HG02870 (cell line): ENCODE measurements around the gene DOCK11.
A peak's percentile ranks its signal among the peaks of the same experiment; 100 is the strongest.

Experiments
- ATAC-seq: cut with Tn5 transposase; IDR thresholded peaks from one replicate; pipeline ENCODE4 v1.9.1; 2021; ENCODE audit warnings: mild to moderate bottlenecking, moderate library complexity; ENCODE audit not compliant: unreplicated experiment

The DOCK11 gene

DNA sequence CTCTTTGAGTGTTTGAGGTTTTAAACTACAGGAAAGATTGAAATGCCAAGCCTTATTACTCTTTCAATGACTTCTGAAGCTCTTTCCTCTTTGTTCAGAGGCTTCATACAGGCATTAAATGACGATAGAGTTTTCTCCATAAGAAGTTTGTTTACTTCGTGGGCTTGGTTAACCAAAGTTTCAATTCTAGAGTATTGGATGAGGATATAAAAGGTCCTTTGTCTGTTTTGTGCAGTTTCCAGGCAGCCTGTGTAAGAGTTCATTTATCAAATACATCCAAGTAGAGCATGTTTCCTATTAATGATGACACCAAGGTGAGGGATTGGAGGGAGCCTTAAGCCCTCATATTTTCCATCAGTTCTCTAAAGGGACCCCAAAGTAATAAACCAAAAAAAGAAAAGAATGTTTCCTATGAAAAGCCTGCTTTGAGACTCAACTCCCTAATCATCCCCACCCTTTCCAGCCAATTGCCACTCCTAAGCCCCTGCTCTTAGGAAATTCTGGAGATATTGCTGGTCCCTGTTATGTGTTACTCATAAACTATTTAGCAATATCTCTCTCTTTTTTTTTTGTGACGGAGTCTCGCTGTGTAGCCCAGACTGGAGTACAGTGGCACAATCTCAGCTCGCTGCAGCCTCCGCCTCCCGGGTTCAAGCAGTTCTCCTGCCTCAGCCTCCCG lies 125.6 kb downstream of the DOCK11 start:
- no peak for ATAC-seq

DNA sequence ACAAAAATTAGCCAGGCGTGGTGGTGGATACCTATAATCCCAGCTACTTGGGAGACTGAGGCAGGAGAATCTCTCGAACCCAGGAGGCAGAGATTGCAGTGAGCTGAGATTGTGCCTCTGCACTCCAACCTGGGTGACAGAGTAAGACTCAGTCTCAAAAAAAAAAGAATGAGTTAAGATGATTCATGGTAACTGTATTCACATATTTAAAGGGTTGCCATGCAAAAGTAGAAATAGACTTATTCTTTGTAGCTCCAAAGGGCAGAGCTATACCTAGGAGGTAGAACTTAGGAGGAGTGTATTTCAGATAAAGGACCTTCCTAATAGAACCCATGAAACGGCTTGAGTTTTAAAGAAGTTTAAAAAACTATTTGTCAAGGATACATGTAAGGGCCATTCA lies 127.4 kb downstream of the DOCK11 start:
- ATAC-seq, result no peak

DNA sequence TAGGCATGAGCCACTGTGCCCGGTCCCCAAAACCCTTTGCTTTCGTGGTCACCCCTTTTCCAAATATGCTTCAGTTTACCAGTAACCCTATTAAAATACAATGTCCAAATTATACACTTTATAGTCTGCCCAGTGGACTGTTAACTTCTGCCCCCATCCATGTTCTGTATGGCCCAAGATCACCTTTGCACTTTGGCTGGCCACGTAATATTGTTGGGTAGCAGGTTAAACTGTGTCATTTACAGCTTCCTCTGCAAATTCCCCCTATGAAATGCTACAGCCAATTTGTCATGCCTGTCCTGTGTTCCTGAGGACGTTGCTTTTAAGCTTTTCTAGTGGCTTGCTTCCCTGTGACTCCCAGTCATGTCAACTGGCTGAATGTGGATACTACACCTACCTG lies 130.7 kb downstream of the DOCK11 start:
- no peak for ATAC-seq

DNA sequence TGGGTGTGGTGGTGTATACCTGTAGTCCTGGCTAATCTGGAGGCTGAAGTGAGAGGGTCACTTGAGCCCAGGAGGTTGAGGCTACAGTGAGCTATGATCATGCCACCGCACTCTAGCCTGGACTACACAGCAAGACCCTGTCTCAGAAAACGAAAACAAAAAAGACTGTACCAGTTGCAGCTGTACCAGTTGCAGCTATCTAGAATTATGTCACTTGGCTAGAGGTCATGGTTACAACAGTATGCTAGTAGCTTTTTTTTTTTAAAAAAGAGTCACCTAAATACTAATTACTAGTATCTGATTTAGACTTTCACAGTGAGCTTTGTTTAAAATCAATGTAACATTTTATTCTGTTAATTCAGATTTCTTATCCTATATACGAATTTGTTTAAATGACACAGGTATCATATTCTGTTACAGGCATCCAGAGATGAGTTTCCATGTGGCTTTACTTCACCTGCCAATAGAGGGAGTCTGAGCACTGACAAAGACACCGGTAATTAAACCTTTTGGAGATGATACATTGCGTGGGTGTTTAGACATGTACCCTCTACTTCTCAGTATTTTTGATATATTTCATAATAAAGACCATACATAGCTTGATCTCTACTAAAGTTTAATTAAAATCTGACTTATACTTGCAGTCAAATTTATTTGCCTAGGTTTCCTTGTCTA lies 131.6 kb downstream of the DOCK11 start:
- ATAC-seq, result no peak

DNA sequence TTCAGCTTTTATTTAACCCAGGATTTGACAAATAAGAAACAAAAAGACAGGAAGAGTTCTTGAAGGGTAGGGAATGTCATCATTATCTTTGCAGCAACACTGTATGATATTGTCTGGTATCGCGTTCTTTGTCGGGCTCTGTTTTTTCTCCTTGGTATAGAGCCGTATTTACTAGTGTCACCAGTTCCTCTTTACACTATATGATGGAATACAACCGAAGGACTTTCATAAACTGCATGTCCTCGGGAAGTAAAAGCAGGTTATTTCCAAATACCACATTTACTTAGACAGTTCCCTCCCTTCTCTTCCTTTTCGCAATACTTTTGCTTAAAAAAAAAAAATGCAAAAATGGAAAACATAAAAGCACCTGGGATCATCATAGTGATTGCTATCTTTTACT lies 135.2 kb downstream of the DOCK11 start:
- ATAC-seq, result no peak

DNA sequence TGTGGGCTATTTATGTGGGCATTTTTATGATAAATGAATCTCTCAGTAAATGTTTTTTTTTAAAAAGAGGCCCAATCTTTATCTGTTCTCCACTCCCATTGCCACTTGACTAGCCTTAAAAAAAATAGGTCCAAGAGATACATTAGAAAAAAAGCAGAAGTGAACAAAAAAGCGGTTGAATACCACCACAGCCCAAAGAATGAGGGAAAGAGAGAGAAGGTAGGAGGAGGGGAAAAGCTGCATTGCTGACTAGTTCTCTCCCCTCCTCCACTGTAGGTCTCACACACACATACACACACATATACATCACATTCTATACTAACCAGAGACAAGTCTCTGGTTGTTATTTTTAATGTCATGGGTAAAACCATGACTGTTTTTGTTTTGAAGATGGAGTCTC lies 136.0 kb downstream of the DOCK11 start:
- ATAC-seq, result peak; percentile 56

DNA sequence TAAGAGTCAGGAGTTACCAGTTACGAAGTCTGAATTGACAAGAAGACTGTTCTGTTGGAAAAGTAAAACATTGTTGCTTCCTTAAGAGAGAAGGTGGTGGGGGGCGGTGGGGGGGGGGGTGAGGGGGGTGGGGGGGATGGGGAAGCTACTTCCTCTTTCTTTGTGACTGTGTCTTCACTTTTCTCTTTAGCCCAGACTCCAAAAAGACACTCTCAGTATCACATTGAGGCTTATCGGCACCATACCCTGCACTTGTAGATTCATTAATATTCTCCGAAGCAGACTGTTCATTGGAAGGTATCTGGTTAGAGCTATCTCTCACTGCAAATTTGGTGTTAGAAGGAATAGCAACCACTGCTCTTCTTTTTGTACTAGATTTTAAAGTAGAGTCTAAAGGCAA lies 137.2 kb downstream of the DOCK11 start:
- ATAC-seq, result no peak

DNA sequence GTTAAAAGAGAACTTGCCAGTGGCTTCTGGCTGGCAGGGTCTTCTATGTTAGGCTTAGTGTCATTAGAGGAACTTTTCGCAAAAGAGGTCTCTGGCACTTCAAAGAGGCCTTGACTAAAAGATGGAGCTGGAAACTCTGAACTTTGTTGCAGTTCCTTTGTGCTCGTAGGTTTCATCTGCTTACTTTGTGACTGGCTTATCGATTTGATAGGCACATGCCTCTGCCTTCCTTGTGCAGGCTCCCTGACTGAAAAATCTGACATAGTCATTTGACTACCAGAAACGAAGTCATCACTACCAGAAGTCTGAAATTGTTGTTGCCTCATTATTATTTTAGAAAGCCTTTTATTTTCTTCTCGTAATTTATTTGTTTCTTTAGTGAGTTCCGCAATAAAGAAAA lies 137.9 kb downstream of the DOCK11 start:
- ATAC-seq, result no peak

DNA sequence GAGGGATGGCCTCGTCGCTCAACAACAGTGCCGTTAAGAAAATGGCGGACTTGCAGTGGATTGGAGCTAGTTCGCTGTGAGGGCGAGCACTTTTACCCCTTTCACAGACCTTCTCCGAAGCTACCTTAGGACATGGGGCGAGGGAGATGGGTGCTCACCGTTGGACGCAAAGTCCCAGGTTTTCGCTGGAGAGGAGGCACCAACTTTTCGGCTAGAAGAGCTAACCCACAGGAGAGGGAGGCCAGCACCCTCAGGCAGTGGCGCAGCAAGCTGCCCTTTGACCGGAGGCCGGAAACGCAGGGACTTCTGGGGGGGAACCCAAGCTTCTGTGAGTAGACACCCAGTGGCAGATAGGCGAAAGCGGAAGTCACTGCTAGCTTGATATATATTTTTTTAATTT lies 138.7 kb downstream of the DOCK11 start:
- ATAC-seq, result no peak

DNA sequence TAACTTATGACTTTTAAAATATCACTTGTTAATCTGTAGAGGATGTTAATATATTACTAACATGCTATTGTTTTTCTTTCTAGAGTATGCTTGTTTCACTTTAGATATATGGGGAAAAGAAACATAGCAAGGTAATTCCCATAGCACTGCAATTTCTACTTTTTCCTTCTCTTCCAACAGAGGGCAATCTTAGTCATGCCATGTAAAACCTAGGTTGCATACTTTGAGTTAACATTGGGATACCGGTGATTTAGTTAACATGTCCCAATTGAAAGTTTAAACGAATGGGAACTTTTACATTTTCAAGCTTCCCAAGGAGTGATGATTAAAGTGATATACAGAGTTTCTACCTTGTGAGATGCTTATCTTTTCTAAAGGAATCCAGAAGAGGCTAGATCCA lies 142.4 kb downstream of the DOCK11 start:
- no peak for ATAC-seq

DNA sequence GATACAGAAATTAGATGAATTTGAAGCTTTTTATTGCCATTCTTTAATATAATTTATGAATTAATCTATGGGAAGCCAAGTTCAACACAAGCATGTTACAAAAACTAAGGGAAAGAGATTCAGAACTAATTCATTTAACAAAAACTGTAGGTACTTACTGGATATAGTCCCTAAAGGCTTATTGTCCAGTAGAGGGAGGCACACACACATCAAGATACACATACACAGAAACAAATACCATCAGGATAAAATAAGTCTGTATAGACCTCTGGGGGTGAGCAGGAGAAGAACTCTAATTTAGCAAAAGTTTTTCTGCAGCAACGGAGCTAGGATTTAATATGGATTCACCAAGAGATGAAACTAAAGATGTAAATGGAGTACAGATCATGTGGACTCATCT lies 148.8 kb downstream of the DOCK11 start:
- no peak for ATAC-seq

DNA sequence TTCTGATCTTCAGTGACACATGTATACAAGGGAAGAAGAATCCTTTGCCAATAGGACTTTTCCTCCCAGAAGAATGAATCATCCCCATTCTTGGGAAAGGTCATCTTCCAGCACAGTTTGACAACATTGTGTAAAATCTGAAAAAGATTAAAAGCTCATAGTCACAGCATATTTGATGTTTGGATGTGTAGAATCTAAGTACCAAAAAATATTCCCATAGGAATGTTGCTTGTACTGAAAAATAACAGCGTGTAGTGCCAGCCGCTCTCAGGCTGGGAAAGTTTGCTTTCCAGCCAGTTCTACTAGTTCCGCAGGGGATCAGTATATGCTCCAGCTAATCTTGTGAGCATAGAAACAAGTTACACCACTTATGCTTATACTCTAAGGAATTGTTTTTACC lies 157.1 kb downstream of the DOCK11 start:
- no peak for ATAC-seq

DNA sequence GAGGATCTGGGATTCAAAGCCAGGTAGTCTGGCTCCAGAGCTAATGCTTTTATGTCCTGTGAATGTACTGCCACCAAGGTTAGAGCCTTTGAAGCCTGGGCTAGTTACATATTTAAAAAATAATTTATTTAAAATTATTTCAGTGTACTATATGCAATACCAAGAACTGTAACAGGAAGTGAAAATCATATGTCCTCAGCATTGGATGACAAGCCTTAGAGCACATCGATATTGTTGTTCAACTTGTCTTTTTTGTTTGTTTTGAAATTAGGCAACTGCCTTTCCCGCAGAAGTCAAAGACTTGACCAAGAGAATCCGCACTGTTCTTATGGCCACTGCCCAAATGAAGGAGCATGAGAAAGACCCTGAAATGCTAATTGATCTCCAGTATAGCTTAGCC lies 158.7 kb downstream of the DOCK11 start:
- no peak for ATAC-seq

DNA sequence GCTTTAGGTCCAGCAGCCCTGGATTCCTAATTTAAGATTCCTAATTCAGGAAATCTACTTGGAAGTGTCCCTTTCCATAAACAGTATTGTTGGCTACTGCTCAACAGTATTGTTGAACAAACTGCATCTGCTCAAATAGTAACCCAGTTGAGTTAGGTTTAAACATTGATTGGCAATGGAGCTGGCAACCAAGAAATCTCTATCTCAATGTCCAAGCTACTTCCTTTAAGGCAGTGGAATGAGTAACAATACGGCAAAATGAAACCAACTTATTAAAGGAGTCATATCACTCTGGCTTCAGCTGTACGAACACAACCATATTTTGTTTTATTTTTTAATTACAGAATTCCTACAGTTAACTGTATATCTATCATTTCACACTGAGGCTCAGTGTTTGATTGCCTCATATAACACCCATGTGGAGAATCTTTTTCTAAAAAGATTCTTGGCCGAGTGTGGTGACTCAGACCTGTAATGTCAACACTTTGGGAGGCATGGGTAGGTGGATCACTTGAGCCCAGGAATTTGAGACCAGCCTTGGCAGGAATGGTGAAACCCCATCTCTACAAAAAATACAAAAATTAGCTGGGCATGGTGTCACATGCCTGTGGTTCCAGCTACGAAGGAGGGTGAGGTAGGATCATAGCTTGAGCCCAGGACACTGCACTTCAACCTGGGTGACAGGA lies 160.1 kb downstream of the DOCK11 start:
- ATAC-seq, result no peak

DNA sequence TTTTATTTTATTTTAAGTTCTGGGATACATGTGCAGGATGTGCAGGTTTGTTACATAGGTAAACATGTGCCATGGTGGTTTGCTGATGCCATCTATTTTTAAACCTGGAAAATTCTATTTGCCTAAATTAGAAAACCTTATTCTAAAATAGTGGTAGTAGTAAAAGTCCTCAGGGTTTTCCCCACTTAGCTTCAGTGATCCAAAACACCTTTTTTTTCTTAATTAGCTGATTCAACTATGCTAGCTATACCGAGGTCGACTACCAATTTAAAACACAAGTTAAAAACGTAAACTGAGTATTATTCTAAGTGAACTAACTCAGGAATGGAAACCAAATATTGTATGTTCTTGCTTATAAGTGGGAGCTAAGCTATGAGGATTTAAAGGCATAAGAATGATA lies 161.8 kb downstream of the DOCK11 start:
- ATAC-seq, result no peak

DNA sequence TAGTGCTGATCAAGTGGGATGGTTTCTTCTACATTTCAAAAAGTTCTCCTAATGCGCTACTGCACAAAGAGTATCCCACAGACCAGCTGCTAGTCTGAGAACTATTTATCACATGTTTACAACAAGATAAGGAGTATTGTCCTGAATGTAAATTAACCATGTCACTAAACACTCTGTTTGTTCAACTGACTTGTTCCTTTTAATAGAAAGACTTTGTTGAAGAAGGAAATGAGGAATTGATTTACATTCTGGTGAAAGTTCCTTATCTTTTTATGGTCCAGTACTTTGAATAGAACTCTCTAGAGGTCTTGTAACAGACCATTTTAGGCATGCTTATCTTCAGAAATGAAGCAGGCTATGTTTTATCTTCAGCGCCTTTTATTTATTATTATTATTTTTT lies 164.5 kb downstream of the DOCK11 start:
- ATAC-seq, result no peak

DNA sequence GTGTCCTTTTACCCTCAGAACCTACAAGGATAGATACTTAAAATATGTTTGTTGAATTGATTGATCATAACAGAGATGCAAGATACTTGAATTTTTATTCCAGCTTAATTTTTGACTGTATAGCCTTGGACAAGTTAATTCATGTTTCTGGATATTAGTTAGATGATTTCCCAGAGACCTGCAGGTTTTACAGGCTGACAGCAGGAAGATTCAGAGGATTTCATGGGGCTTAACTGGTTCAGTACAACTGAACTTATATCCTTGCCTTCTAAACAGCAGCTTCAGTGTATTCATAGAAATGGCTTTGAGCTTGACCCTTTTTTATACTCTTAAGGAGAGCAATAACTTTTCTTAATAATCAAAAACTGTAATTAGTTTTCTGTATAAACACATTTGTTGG lies 169.6 kb downstream of the DOCK11 start:
- no peak for ATAC-seq

DNA sequence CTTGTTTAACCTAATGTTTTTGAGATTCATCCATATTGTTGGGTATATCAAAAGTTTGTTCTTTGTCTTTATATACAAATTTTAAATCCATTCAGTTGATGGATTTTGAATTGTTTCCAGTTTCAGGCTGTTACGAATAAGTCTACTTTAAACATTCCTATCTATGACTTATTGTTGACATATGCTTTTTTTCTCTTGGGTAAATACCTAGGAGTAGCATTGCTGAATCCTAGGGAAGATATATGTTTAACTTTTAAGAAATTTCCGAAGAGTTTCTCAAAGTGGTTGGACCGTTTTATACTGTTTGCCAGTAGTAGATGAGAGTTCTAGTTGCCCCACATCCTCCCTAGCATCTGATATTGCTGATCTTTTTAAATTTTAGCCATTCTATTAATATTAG lies 170.9 kb downstream of the DOCK11 start:
- ATAC-seq, result no peak

DNA sequence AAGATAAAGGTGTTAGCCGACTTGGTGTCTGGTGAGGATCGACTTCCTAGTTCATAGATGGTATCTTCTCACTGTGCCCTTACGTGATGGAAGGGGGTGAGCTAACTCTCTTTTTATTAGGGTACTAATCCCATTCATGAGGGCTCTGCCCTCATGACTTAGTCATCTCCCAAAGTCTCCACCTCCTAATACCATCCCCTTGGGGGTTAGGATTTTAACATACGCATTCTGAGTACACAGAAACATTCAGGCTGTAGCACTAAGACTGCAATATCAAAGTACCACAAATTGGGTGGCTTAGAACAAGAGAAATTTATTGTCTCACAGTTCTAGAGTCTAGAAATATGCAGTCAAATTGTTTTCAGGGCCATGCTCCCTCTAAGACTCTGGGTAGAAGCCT lies 173.8 kb downstream of the DOCK11 start:
- ATAC-seq, result no peak

DNA sequence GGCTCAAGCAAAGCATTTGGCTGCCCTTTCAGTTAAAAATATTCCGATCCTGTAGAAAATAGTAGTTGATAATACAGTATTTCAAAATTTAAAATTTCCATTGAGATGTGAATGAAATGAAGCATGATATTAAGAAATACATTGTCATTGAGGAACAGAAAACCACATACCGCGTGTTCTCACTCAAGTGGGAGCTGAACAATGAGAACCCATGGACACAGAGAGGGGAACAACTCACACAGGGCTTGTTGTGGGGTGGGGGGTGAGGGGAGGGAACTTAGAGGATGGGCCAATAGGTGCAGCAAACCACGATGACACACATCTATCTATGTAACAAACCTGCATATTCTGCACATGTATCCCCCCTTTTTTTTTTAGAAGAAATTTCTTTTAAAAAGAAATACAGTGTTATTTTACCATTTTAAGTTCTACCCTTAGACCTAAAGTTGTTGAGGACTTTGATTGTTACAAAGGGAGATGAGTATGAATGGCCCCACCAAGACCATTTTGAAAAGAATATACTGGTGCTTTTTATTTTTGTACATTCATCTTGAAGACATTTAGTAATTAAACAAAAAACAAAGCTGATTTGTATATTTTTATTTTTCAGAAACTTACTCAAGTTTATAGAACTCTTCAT lies 179.8 kb downstream of the DOCK11 start:
- no peak for ATAC-seq

DNA sequence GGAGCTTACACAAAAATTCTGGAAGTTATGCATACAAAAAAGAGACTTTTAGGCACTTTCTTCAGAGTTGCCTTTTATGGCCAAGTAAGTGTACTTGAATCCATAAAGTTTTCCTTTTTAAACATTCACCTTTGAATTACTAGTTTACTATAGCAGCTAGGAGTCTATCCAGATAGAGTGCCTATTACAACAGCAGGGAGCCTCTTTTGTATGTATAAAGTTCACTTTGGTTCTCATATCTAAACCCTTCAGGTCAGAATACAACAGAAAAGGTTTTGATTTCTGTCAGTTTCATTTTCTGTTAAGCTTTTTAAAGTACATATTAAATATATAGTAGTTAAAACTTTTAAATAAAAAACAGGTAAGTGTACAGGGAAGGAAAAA lies 180.3 kb downstream of the DOCK11 start:
- ATAC-seq, result no peak

DNA sequence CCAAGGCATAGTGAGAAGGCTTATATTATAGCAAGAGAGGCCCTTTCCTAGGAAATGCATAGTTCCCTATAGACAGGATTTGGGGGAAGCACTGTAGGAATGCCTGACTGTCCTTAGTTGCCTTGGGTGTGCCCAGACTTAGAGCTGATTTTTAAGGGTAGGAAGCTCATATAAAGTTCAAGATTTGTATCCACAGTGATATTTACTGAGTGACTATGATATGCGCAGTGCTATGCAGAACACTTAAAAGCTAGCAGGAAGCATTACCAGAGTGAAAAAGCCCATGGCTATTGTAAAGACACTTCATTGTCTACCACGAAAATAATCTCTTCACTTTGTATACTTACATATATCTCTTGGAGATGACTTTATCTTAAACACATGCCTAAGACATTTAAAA lies 181.7 kb downstream of the DOCK11 start:
- no peak for ATAC-seq
